SK-N-DZ (cell line): ENCODE measurements around the gene BEND5.

Experiments used
- DNase-seq: peaks from one replicate; pipeline ENCODE4 v3.0.0-alpha.2; 2015; ENCODE audit warnings: low spot score

The BEND5 gene

DNA sequence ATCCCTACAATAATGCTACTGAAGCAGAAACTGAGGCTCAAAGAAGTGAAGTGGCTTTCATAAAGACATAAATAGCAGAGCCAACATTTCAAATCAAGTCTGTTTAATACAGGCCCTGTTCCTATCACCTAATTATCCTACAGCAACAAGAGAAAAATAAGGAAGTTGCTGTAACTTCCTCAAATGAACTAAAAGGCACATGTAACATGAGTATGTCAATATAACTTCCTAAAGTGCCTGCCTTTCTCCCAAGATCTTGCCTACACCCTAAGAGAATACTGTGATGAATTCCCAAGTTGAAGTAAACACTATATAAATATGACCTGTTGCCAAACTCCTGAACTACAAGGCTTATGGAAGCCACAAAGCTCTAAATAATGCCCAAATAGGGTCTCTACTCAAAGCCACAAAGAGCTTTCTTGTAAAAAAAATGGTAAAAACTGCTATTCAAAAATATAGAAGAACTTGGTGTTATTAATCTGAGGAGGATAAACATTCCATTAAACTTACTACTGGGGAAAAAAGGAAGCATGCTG is 8.6 kb downstream of the BEND5 start:
- DNase-seq: no peak

DNA sequence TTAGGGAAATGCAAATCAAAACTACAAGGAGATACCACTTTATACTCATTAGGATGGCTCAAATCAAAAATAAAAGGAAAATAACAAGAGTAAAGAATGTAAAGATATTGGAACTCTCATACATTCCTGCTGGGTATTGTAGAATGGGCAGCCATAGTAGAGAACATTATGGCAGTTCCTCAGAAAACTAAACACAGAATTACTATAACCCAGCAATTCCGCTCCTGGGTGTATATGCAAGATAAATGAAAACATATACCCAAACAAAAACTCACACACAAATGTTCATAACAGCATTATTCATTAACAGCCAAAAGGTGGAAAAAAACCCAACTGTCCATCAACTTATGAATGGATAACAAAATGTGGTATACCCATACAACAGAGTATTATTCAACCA is 11.4 kb downstream of the BEND5 start:
- no peak for DNase-seq

DNA sequence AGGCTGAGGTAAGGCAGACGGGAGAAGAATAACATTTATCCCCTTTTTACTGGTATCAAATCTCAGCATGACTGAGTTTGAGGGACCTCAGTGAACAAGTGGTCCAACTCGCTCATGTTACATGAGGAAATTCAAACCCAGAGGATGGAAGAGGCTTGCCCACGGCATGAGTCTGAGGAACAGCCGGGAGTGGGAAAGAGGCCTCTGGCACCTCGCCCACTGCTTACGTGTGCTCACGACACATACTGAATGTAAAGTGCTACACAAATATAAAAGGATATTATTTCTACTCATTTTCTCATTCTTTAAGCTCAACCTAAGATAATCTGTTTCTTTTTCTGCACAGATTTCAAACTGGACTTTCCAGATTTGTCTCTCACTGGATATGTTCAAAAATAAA is 14.7 kb downstream of the BEND5 start:
- no peak for DNase-seq

DNA sequence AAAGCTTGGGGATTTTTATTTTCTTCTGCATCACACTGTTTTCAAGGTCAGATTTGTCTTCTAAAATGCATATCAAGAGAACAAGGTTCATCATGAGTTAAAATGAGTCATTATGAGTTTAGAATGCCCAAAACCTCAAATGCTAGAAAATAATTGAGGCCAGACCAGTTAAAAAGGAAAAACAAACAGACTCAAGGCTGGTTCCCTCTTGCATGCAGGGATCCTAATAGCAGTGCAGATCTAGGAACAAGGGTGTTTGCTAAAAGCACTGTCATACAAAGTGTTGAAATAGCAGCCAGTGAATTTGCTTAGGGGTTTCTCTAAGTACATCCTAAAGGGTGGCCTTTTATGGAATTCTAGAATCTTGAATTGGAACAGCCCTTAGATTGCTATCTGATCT is 15.3 kb downstream of the BEND5 start:
- no peak for DNase-seq

DNA sequence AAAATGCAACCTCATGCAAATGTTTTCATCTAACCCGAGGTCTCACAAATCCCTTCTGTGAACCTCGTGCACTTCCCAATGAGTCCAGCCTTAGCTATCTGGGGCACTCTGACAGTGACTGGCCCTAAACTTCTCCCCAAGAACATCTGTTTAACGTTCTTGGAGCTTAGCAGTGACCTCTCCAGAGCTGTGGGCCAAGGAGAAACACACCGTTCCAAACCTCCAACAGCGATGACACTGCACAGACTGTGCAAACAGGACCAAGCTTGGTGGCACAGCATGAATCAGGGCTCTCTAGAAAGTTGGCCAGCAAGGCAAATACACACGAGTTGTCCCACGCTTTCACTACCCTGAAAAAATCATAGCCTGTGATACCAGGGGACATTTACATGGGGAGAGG is 15.8 kb downstream of the BEND5 start:
- DNase-seq: no peak

DNA sequence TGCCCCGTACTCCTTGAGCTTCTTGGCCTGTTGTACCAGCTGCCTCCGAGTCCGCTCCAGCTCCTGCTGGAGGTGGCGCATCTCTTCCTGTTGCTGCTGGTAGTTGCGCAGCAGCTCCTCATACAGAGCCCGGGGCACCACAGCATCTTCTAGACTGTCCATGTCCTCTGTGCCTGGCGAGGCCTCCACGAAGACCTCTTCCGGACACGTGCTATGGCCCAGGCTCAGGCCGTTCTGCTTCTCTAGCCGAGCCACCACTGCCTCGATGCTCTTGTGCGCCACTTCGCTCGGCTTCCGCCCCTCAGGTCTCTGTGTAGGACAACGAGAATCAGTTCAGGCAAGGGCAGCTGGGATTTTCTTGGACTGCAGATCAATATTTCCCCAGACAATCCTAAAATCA is 17.7 kb downstream of the BEND5 start:
- no peak for DNase-seq

DNA sequence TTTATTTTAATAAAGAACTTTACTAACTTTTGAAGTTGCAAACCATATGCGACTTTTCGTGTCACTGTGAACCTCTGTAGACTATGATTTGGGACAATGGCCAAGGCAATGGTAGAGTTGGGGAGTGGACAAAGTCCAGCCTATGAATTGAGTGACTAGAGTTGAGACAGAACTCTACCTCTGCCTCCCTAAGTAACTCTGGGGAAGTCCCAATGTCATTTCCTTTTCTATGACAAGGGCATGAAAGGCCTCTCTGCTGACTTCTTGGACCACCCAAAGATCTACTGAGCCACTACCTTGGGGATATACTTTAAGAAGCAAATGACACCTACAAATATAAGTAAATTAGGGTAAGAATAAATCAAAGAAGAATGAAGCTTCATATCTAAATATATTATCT is 19.3 kb downstream of the BEND5 start:
- DNase-seq: no peak

DNA sequence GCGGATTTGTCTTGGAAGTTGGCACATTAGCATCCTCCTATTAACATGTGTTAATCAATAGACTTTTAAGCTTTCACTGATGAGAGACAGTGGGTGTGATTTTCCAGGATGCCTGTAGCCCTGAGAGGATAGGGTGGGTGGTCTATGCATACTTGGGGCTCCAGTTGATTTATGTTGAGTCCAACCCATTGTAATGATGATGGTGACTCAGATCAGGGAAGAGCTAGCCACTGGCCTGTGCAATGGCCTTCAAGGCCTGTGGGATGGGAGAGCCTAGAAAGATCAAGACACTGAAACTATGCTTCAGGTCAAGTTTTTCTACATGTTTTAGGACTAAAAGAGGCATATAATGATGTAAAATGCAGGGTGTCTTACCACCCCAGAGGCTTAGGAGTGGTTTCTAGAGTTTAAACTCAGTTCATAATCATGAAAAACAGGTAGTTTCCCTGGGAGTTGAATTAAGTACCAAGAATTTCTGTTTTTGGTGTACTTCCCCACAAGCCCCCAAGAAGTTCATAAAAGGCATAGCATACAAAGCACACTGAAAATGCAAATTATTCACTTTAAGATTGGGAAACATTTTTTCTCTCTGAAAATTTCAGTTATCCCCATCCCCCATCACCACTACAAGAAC is 19.9 kb downstream of the BEND5 start:
- no peak for DNase-seq

DNA sequence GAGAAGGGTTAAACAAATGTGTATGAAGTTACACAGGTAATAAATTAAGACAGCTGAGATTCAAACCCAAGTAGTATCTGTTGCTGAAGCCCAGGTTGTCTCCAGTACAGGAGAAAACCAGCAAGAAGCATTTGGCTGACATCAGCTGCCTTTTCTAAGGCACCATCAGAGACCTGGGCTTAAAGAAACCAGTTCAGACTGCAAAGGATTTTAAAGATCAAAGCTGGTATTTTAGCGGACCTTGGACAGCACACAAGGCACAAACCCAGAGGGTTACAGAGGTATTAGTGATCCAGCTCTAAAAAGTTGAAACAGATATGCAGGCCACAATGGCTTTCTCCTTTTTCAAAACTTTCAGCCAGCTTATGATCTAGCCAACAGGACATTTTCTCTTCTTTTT is 23.4 kb downstream of the BEND5 start:
- no peak for DNase-seq

DNA sequence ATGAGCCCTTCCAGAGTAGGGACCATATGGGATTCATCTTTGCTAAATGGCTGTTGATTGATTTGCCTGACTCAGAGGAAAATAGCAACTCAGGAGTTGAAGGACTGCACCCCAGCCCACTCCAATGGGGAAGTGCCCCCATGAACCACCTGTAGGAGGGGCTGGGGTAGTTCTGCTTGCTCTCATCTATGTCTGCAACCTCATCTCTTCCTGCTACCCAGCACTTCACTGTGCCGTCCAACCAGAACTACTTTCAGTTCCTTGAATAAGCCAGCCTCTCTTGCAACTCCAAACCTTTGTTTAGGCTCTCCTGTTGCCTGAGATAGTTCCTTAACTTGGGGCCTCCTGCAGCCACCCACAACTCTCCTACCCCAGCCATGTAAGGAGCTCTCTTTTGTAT is 26.6 kb downstream of the BEND5 start:
- DNase-seq: no peak

DNA sequence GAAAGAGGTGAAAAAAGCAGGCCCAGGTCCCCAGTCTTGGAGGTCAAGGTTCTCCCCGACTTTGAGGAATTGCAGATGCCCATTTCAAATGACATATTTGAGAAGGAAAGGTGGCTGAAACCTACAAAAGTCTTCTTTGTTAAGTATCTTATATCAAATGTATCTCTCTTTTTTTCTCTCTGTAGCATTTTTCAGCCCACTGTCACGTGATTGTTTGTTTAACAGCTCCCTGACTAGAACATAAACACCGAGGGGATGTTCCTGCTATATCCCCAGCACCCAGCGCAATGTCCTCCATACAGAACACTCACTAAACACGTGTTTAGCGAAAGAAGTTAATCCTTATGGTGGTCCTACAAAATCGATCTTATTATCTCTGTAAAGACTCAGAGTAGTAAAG is 27.6 kb downstream of the BEND5 start:
- DNase-seq: no peak

DNA sequence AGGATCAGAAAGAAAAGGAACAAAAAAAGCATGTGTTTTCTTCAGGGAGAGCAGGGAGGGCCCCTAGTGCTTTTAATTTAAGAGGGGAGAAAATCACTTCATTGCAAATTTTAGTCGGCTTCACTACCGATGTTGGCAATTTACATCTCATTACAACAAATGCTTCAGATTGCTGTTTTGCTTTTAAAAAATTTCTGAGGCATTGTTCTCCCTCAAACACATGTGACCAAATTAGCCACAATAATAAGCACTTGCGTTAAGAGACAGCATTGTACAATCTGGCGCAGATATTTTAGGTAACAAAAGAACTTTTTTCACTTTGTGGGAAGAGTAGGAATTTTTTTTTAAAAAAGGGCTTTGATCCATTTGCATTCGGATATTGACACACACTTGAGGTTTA is 29.8 kb downstream of the BEND5 start:
- DNase-seq: no peak

DNA sequence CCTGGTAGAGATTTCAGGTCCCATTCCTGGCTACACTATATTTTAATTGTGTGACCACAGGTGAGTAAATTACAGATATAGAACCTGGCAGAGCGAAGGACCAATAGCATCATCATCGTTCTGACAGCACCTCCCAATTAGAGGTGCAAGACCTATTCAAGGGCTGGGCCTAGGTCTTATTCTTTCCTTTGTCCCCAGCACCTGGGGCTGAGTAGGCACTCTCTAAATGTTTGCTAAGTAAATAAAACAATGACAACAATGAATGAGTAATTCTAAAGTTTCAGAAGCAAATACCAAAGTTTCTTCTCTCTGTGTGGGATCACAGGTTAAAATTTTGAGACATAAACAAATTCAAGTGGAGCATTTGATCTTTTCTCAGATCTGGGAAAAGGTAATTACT is 32.7 kb downstream of the BEND5 start:
- DNase-seq: no peak

DNA sequence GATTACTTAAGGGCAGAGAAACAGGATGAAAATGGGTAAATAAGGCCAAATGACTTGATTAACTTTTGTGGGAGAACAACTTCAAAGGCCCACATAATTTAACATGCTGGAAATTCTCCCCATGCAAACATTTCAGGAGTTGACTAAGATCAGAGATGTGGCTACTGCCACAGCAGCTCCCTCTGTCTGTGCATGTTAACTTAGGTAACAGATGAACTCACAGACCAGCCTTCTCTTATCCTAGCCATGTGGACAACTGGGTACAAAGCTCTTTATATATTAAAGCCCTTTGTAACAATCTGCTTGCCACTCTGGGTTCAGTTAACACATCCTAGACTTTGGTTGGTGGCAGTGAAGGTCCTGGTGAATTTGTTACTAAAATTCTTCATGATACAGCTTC is 33.2 kb downstream of the BEND5 start:
- no peak for DNase-seq

DNA sequence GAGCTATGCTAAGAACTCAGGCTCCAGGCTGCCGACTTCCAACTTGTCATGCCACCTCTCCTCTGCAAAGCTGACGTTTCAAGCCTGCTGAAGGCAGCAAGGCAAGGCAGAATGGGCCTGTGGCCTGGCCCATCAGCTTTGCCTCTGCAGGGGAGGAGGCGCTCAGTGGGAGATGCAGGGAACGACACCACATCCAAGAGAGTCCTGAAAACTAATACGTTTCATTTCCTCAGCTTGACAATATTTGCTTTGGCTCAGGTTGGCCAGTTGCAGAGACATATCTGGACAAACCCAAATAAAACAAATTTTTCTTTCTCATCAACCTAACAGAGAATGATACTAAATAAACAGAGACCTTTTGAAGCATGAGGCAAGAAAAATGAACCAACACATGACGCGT is 35.3 kb downstream of the BEND5 start:
- DNase-seq: no peak

DNA sequence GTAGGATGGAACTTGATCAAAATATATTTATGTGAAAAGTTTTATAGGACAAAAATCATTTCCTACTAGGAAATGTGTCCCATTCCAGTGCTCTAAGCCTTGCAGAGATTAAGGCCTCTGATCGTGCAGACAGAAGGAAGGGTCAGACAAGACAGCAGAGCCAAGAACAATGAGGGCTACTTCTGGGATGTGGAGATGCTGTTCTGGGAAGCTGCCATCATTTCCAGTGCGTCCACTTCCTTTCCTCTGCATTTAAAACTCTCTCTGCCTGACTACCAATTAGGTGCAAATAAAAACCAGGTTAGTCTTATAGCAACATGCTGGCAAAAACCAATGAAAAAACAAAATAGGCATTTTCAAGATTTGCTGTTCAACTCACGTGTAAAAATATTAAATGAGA is 36.1 kb downstream of the BEND5 start:
- no peak for DNase-seq

DNA sequence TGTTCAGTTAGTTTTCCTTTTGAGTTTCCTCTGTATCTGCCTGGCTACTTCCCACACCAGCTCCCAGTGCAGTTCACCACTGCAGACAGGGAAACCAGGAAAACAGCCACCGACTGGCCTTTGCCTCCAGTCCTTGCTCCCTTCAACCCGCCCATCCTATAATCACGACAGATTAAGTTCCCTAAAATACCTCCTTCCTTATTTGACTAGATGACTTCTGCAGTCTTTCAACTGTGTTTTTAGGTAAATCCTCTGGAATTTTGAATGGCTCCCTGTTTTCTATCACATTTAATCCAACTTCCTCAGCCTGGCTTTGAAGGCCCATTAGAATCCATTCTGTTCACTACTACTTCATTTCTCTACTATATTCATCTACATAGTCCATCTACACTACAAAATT is 37.6 kb downstream of the BEND5 start:
- no peak for DNase-seq

DNA sequence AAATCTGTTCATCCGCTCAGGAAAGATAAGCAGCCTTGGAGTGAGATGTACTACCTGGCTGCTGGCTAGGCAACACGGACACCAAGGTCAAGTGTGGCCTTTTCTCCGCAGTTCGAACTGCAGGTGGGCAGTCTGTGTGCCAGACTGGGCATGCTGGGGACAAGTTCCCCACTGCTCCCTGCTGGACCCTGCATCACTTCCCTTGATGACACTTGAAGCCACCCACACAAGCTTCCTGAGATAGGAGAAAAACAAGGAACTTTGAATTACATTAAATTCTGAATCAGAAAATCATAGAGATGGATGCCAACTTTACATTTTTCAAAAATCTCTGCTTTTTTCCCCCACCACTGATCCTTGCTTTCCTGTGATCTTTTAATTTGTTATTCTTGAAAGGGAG is 38.3 kb downstream of the BEND5 start:
- no peak for DNase-seq

DNA sequence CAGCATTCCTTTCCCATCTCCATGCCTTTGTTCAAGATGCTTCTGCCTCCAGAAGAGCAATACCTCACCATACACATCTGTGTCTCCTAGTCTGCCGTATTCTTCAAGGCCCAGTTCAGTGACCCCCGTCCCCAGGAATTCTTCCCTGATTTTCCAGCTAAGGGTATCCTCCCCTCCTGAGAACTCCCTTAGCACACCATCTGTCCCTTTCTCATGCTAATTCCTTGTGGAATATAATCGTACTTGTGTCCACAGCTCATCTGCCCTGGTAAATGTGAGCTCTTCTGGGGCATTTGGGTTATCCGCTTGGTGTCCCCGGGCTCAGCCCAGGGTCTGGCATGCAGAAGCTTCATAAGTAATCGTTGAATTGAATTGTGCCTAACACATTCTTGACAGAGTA is 40.9 kb downstream of the BEND5 start:
- no peak for DNase-seq

DNA sequence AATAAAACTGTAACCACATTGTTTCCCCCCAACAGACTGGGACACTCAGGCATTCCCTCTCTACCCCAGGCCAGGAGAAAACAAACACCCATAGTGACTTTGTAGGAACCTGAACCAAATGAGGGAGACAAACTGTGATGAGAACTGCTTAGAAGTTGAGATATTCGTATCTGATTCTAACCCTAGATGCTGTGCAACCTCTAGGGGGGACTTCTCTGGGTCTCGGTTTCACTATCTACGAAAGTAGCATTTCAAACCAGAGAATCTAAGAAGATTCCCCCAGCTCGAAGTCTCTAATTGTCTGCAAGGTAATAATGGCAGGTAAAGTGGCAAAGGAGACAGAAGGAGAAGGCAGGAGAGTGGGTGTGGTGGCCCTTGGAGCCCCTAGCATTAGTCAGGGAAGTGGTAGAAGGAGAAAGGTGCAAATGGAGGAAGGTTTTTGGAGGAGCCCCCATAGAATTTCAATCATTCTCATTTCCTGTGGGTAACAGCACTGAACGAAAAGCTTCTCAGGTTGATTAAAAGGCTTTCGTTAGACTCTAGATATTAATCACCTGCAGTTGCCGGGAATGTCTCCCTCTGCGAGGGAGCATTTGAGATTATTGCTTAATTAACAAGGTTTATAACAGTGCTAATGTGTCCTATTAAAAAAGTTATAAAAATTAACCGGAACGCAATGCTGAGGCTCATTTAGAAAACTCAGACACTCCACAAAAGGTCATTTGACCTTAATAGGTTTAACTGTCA is 46.4 kb downstream of the BEND5 start:
- no peak for DNase-seq

DNA sequence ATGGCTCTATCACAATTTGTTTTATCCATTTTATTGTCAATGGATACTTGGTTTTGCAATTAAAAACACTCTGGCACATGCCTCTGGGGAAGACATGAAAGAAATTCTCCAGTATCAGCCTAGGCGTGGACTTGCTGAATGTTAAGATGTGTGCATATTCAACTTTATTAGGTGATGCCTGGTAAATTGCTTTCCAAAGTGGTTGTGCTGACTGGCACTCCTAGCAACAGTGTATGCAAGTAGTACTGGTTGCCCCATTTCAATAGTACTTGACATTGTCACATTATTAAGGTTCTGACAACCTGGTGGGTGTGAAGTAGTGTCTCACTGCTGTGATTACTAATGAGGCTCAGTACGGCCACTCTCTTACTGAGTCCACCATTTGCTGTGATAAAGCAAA is 48.1 kb downstream of the BEND5 start:
- DNase-seq: no peak

DNA sequence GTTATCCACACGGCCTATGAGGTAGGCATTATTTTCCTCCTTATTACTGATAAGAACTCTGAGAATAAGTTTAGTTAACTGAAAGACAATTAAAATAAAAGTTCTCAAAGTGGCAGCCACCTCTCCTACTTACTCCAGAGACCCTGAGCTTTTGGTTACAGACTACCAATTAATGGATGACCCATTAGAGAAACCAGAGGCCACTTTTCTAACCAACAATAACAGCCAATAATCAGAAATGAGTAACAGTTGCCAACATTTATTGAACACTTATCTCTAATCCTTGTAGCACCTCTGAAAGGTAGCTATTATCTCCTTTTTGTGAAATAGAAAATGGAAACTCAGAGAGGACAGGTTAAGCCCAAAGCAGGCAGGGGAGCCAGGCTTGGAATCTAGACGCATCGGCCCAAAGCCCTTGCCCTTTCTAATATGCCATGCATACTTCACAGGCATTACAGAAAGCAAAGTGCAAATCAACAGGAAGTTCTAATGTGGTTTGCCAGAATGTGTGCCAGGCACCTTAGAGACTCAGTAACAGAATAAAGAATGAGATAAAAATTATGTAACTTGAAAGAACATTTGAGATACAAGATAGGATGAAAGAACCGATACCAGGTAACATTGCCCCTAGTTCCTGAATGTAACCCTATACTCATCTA is 50.0 kb downstream of the BEND5 start:
- DNase-seq: no peak

DNA sequence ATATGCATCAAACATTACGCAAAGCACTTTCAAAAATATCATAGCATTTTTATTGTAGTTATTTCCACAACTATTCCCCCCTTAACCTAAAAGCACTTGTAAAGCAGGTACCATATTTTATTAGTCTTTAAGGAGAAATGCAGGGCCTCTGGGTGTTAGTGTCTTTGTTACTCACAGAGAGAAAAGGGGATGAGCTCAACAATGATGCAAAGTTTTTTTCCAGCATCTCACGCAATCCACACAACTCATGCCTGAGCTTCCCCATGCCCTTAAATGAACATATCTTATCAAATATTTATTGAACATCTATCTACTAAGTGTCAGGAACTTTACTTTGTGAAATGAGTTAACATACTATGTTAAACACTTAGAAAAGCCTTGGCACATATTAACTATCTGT is 50.6 kb downstream of the BEND5 start:
- DNase-seq: no peak
